K562 treated with DMSO at 1 percent for 12 hours (cell line): ENCODE data around the gene SSB. TPM values are rescaled to one million over a fixed set of nuclear protein-coding genes. Genes with fewer than 3 reads are reported as not detected.

ENCODE experiments used
- total RNA-seq: library from RNA; unstranded; fragments of 300-600 nt; gene quantifications from 2 replicates; pipeline ENCODE4 v1.2.3, GENCODE V29; 2022; ENCODE audit not compliant: insufficient read depth

The SSB gene
- total RNA-seq, result 116 and 240 TPM in 2 replicates

GRCh38 chr2:169798718-169799592 lies at the start of gene SSB:
TSS of gene SSB (plus strand) at chr2:169798871. CDS start at chr2:169800961, 2,090 bp downstream.

DNA sequence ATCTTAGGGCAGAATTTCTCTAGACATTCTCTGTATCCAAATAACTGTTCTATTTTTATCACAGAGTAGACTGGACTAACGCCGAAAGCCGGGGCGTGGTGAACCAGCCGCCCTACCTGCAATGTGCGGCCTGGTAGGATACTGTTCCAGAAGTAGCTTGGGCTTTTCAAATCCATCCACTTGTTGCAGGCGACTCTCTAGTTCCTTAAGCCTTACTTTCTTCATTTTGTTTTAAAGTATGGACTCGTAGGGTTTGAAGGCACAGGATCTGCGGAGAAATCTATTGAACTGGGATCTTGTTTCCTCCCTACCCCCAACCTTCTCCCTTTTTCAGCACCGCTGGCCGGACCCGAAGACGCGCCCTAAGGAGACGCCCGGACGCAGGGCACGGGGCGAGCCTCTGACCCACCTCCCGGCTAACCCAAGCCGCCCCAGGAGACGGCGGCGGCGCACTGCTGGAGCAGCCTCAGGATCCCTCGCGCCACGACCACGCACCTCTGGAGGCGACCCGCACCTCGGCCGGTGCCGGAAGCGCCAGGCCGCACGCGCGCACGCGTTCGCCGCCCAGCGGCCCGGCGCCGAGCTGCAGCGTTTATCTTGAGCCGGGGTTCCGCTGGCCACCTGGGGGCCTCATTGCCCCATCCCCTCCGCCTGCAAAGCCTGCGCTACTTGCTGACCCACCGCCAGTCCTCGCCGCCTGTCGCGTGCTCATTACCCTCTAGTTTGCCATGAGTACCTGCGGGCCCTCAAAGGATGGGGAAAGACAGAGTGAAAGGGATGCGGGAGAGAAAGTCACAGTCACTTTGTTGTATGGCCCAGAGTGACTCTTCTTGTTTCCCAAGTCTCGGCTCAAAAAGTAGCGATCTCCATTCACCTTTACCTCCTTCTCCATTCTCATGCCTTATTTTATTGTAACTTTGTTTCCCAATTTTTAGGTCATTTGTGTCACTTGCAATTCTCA lies 26.0 kb downstream of the SSB start, which contains the start of gene METTL5:
Gene METTL5, minus strand, starts transcription at position 533 of the 961 bp plus-strand sequence. Its CDS starts 308 bp downstream, at position 225.

GRCh38 chr2:169827272-169828140 lies 28.8 kb downstream of the SSB start, which contains the start of gene UBR3:
TSS of gene UBR3 (plus strand) at chr2:169827454. CDS start at chr2:169827508, 54 bp downstream.

Other genes with a start within 250 kb of the SSB start
- 27.8 and 61.5 TPM in 2 replicates for gene FASTKD1, start 225.0 kb upstream of the SSB start, total RNA-seq
- gene PPIG, start 214.5 kb upstream of the SSB start, total RNA-seq, result 47.3 and 53.7 TPM in 2 replicates
- gene CFAP210, start 104.5 kb upstream of the SSB start, total RNA-seq, result 2.4 and 3.0 TPM in 2 replicates
- 5.2 and 14.9 TPM in 2 replicates for gene PHOSPHO2, start 104.4 kb upstream of the SSB start, total RNA-seq
- gene KLHL23, start 65.0 kb upstream of the SSB start, total RNA-seq, result 7.6 and 18.4 TPM in 2 replicates
- gene METTL5, start 26.0 kb downstream of the SSB start, total RNA-seq, result 97.5 and 126 TPM in 2 replicates
- 10.9 and 31.6 TPM in 2 replicates for gene UBR3, start 28.6 kb downstream of the SSB start, total RNA-seq